GM18868 (cell line): ENCODE measurements around the gene ARRB1.
"Not testable (repeated sequence)": the region's sequence is repeated elsewhere in the genome, so short reads cannot be mapped to it uniquely, and the experiment has no call there.

Experiments used
- ATAC-seq: cut with Tn5 transposase; IDR thresholded peaks from one replicate; pipeline ENCODE4 v1.9.1; 2021; ENCODE audit warnings: mild to moderate bottlenecking, moderate library complexity; ENCODE audit not compliant: unreplicated experiment

ARRB1 gene

GRCh38 chr11:75277991-75278790 is 73.3 kb downstream of the ARRB1 start:
- ATAC-seq, result no peak

DNA sequence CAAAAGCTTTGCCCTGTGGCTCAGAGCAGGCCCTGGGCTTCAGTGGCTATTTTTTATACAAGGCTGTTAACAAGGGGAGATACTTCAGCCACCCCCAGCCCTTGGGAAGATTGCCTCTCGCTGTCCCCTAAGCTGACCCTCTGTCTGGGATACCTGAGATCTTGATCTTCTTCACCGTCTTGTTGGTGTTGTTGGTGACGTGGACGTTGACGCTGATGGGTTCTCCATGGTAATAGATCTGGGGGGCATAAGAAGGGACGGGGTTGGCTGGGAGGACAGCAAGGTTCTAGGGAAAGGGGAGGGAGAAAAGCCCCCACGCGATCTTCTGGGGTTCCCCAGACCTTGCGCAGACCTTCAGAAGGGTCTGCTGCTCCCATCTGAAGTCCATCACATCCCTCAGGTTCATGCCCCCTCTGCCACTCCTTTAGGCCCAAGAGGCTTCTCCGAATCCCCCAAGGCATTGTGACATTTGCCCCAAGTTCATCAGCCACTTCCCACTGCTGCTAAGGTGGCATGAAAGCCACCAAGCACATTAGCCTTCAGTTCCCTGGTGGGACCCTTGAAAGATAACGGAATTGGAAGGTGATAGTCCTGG is 74.2 kb downstream of the ARRB1 start:
- ATAC-seq, result no peak

GRCh38 chr11:75276686-75277085 is 74.8 kb downstream of the ARRB1 start:
- no peak for ATAC-seq

GRCh38 chr11:75276186-75276585 is 75.3 kb downstream of the ARRB1 start:
- no peak for ATAC-seq

DNA sequence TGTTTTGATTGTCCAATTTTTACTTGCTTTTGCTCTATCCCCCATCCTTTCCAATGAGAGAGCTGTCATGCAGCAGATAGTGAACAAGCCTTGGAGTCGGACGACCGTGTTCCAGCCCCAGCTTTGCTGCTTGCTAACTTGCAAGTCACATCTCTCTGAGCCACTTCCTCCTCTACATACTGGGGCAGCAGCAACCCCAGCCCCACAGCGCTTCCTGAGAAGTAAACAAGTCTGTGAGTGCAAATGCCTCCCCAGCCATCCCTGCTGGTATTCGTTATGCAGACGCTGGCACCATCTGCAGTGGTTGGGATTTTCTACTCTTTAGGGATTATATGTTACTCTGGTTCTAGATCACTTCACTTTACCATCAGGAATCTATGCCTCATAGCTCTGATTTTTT is 75.9 kb downstream of the ARRB1 start:
- ATAC-seq, result no peak

DNA sequence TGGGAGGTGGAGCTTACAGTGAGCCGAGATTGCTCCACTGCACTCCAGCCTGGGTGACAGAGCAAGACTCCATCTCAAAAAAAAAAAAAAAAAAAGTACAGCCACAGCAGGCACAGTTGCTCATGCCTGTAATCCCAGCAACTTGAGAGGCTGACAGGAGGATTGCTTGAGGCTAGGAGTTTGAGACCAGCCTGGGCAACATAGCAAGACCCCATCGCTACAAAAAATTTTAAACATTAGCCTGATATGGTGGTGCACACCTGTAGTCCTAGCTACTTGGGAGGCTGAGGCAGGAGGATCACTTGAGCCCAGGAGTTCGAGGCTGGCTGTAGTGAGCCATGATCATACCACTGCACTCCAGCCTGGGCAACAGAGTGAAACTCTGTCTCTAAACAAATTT is 76.7 kb downstream of the ARRB1 start:
- not testable (repeated sequence) for ATAC-seq

DNA sequence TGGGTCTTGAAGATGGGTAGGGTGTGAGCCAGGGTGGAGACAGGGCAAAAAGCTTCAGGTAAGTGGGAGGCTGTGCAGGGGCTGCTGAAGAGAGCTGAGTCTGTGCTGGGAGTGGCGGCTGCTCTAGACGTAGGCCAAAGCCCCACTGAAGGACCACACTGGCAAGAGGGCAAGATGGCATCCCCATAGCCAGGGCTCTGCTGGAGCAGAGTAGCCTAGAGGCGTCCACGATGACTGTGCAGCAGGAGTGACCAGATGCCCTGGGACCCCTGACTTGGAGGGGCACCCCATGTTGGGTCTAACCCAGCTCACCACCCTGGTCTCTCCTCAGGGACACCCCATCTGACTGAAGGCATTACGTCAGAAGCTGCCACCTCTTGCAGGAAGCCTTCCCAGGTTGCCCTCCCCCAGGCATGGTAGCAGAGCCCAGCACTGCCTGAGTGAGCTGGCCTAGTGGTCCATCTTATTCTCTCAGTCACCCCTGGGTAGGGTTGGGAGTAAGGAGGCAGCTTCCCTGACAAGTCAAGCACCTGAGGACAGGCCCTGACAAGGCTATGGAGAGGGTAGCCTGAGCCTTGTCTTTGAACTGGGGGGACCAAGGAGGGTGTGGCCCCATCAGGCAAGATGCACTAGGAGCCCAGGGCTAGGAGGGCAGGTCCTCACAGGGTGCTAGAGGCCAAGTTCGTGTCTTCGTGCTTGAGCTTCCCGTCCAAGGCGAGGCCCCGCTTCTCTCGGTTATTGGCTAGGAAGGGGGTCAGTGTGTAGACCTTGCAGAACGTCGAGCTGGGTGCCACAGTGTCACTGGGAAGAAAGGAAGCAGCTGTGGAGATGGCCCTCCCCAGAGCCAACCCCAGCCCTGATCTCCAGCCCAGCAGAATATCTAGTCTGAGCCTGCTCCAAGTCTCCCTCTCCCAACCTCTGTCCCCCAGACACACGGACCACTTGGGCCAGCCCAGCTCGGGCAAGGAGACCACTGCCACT is 77.8 kb downstream of the ARRB1 start:
- no peak for ATAC-seq

DNA sequence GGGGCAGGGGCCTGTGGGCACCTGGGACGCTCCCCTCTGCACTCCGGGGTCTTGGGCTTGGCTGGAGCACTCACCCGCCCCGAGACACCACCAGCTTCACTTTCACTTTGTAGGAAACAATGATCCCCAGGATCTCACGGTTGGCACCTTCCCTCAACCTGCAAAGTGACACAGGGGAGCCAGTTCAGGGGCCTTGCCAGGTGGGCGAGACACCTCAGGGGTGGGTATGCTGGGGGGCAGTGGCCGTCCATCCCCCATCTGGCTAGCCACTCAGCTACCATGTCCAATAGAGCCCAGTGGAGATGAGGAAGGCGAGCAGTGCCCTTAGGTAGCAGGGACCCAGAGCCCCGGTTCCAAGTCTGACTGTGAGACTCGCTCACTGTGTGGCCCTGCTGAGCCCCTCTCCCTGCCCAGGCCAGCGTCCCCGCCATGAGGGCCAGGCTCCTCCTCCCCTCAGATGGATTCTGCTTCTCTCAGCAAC is 78.6 kb downstream of the ARRB1 start:
- no peak for ATAC-seq

GRCh38 chr11:75272391-75272790 is 79.1 kb downstream of the ARRB1 start:
- no peak for ATAC-seq

DNA sequence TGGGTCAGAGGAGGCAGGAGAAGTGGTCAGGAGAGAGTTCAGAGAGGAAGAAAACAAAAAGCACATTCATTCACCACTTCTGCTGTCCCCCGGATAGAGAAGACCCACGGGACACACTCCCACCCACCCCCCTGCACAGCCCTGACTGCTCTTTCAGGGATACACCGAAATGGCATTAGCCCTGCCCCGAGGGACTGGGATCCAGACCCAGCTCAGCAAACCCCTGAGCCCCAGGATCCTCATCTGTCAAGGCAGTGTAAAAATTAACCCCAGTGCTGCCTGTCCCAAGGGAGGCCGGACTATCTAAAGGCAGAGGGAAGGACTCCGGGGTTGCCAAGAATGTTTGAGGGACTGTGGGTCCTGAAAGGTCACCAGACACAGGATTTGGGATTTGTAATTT is 79.7 kb downstream of the ARRB1 start:
- no peak for ATAC-seq

- ATAC-seq, result no peak
Observed at GRCh38 chr11:75270896-75271418, 80.5 kb downstream of the ARRB1 start.

DNA sequence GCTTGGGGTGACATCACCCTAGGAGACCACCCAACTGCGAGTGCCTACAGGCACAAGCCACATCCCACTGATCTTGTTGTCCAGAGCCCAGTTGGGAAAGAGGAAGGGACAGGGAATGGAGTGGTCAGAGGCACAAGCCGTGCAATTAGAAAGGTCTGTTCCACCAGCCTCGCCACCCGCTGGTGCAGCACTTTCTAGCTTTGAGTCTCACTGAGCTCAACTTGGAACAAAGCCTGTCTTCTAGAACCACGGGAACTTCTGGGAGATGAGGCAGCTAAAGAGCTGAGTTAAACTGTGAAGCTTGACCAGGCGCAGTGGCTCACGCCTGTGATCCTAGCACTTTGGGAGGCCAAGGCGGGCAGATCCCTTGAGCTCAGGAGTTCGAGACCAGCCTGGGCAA is 81.6 kb downstream of the ARRB1 start:
- ATAC-seq, result no peak

DNA sequence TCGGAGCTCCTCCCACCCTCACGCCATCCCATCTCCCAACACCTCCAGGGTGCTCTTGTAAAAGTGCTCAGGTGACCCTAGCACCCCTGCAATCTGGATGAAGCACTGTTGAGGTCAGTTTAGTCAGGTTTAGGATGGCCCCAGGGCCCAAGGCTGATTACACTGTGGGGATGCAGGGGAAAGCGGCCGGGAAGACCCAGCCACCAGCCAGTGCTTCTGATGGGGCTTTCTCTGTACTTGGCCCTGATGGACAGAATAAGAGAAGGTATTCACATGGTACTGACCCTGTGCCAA is 82.1 kb downstream of the ARRB1 start:
- no peak for ATAC-seq

DNA sequence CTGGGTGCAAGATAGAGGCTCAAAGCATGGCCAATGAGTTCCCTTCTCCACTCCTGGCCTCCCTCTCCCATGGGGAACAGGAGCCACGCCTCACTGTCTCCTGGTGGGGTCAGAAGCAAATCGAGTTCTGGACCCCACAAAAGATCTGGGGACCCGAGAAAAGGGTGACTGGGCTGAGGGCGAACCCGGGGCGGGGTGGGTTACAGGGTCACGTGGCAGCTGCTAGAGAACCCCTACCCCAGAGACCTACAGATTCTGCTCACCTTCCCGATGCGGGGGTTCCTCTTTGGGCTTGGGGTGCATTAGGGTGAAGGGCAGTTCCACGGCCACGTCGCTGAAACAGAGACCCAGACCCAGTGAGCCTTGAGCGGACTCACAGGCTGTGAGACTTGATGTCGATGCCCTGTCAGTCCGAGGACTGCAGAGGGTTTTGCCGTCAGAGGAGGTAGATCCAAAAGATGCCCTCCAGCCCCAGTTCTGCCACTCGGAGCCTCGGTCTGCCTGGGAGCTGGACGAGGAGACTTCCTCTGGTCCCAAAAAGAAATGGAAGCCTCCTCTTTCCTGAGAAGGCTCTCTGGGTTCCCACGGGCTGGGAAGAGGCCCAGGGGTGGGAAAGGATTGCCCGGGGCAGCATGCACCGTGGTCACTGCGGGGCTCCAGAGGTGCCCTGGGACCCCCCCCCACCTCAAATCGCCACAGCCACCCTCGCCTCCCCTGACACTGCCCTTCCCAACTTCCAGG is 82.7 kb downstream of the ARRB1 start:
- ATAC-seq, result no peak

- no peak for ATAC-seq
Observed at GRCh38 chr11:75267171-75267970, 84.1 kb downstream of the ARRB1 start.

DNA sequence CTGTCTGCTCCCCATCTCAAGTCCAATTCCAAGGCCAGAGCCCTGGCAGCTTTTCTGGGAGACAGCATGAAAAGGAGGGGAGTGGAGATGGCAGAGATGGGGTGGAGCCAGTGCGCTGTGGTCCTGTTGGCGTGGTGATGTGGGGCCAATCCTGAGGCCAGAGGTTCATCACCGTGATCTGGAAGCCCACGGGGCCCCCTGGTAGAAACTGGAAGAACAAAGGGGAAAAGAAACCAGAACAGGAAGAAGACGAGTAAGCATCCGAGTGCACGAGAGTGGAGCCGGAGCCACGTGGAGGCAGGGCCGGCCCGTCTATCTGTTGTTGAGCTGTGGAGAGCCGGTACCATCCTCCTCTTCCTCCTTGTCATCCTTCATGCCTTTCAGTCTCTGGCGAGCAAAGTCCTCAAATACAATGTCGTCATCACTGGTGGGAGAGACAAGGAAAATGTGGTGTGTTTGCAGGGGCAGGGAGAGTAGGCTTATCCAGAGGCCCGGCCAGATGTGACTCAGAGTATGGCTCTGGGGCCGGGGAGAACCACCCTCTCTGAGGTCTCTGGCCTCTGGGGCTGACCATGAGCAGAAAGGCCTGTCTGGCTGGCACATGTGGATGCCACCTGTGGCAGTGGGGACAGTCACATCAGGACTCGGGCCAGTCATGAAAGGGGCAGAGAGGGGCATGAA is 85.5 kb downstream of the ARRB1 start:
- ATAC-seq, result no peak

DNA sequence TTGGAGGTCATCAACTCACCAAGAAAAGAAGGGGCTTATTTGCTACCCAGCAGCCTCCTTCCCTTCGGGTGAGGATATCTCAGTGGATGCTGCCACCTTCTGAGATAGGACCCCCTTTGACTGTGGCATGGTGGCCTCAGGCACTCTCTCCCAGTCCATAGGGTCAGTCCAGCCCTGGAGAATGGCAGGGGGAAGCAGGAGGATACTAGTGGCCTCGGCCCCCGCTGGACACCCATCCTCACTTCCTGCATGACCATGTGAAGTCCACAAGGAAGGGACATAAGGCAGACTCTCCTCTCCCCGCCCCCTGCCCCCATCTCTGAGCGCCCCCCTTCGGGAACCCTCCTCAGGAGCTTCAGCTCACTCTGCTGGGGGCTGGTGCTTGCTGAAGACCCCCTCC is 86.5 kb downstream of the ARRB1 start:
- no peak for ATAC-seq

DNA sequence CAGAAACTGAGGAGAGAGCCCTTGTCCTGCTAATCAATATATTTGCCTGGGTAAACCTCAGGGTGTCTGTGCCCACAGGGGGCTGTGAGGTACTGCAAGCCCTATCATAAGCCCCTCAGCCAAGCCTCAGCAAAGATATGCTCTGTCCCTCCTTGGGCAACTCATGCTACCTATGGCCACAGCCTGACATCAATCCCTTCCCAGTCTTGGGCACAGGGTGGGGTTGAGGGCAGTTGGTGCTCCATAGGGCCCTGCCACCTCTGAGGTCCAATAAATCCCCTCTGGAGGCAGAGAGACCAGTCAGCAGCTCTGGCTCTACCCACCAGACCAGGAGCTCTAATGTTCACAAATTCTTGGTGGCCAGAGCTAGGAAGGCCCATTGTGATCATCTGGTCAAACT is 87.1 kb downstream of the ARRB1 start:
- ATAC-seq, result no peak

DNA sequence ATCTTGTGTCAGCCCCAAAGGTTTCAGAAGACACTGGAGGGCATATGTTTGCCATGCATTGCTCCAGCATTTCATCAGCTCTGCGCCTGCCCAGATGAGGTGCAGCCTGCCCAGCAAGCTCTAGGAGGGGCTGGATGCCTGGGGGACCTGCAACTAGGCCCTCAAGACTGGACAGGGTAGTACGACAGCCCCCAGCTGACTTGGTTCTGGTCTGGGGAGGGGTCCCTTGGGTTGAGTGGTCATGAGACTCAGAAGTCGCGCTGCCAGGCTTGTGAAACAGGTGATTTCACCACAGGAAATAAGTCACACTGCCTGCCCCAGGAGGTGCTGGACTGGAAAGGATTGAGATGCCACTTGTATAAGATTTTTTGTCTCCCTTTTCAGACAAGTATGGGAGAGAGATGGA is 87.5 kb downstream of the ARRB1 start:
- ATAC-seq, result no peak
